SK-N-SH (cell line): Measurements from ENCODE around the gene ZC3H18. TPM values are rescaled to one million over a fixed set of nuclear protein-coding genes. Genes with fewer than 3 reads are reported as not detected.

Source experiments
- CTCF ChIA-PET: fragments of 300-600, 350-600 bp; formaldehyde crosslinking; extraction: SDS; loops from one replicate; lab custom pipeline; 2021; lab: Yijun Ruan, JAX
- POLR2A ChIA-PET: fragments of 350-600 bp; sonication (Branson Sonifier 250); formaldehyde crosslinking; extraction: SDS; loops from one replicate; lab custom pipeline; 2020; ENCODE audit warnings: antibody characterized with exemption, inconsistent platforms; lab: Yijun Ruan, JAX
- DNase-seq: peaks from one replicate; pipeline ENCODE4 v3.0.0; 2012
- H2AFZ ChIP-seq: fragments of 200-600 bp; sonication (generic); 2 replicates; pipeline ENCODE4 v1.8.1; 2016; ENCODE audit warnings: antibody characterized with exemption, mild to moderate bottlenecking, low read depth
- H3F3A ChIP-seq: fragments of 200-600 bp; sonication (generic); replicated peaks from 2 replicates; pipeline ENCODE3; 2016; ENCODE audit warnings: antibody characterized with exemption, mild to moderate bottlenecking; ENCODE audit not compliant: insufficient read depth
- H3K27ac ChIP-seq, 2 experiments: fragments of 200-500 bp in 1 of 2; fragments of 200-600 bp in 1 of 2; sonication (Bioruptor generic) in 1 of 2; sonication (generic), shearing (Covaris generic) in 1 of 2; 2 replicates each; pipeline versions ENCODE4 v1.5.1 to v1.6.1; 2014 to 2016; ENCODE audit warnings: low read depth in 2 of 2, inconsistent platforms in 1 of 2, low read length in 1 of 2, mild to moderate bottlenecking in 1 of 2, mixed read lengths in 1 of 2
- H3K27me3 ChIP-seq: fragments of 200-600 bp; sonication (generic), shearing (Covaris generic); 2 replicates; pipeline ENCODE4 v1.6.1; 2016; ENCODE audit warnings: mixed run types; ENCODE audit not compliant: insufficient read depth
- H3K36me3 ChIP-seq, 2 experiments: fragments of 200-500 bp in 1 of 2; fragments of 200-600 bp in 1 of 2; sonication (Bioruptor generic) in 1 of 2; sonication (generic) in 1 of 2; replicated peaks in 1 of 2; 2 replicates each; pipeline versions ENCODE3 to v1.5.1; 2014 to 2016; ENCODE audit warnings: low read length in 1 of 2, mild to moderate bottlenecking in 1 of 2; ENCODE audit not compliant: insufficient read depth in 2 of 2, control insufficient read depth in 1 of 2
- H3K4me1 ChIP-seq, 2 experiments: fragments of 200-500 bp in 1 of 2; fragments of 200-600 bp in 1 of 2; sonication (Bioruptor generic) in 1 of 2; sonication (generic), shearing (Covaris generic) in 1 of 2; 2 replicates each; pipeline versions ENCODE4 v1.5.1 to v1.6.1; 2014 to 2016; ENCODE audit warnings: low read depth in 1 of 2, low read length in 1 of 2, mixed run types in 1 of 2; ENCODE audit not compliant: insufficient read depth in 2 of 2, control insufficient read depth in 1 of 2
- H3K4me2 ChIP-seq: fragments of 200-600 bp; sonication (generic), shearing (Covaris generic); 2 replicates; pipeline ENCODE4 v1.6.1; 2017; ENCODE audit warnings: mixed run types
- H3K4me3 ChIP-seq, 2 experiments: fragments of 200-500 bp in 1 of 2; fragments of 200-600 bp in 1 of 2; sonication (Bioruptor generic) in 1 of 2; sonication (generic), shearing (Covaris generic) in 1 of 2; 2 replicates each; pipeline versions ENCODE4 v1.5.1 to v1.8.1; 2014 to 2016; ENCODE audit warnings: low read depth in 2 of 2, inconsistent platforms in 1 of 2, low read length in 1 of 2, mild to moderate bottlenecking in 1 of 2, mixed read lengths in 1 of 2, moderate library complexity in 1 of 2
- H3K79me2 ChIP-seq: fragments of 200-600 bp; sonication (generic); 2 replicates; pipeline ENCODE4 v1.8.1; 2017; ENCODE audit warnings: mild to moderate bottlenecking; ENCODE audit not compliant: insufficient read depth
- H3K9ac ChIP-seq: fragments of 200-600 bp; sonication (generic); 2 replicates; pipeline ENCODE4 v1.6.1; 2017; ENCODE audit warnings: mixed run types
- H3K9me2 ChIP-seq: fragments of 200-600 bp; sonication (generic); 2 replicates; pipeline ENCODE4 v1.6.1; 2017; ENCODE audit warnings: mixed run types
- H3K9me3 ChIP-seq: fragments of 200-600 bp; sonication (generic); 2 replicates; pipeline ENCODE4 v1.6.1; 2017; ENCODE audit warnings: mixed run types, mild to moderate bottlenecking, moderate library complexity
- H4K20me1 ChIP-seq: fragments of 200-600 bp; sonication (generic); 2 replicates; pipeline ENCODE4 v1.6.1; 2017; ENCODE audit warnings: mild to moderate bottlenecking, mixed run types; ENCODE audit not compliant: insufficient read depth
- FOSL2 ChIP-seq: IDR thresholded peaks from 2 replicates; pipeline ENCODE4 v1.4.0; 2012; ENCODE audit warnings: low read depth, mild to moderate bottlenecking, moderate library complexity, borderline replicate concordance
- FOXJ3 ChIP-seq: sonication (generic); formaldehyde crosslinking; IDR thresholded peaks from 2 replicates; pipeline ENCODE4 v1.5.1; 2020; ENCODE audit warnings: mild to moderate bottlenecking, missing genetic modification reagents
- FOXM1 ChIP-seq: IDR thresholded peaks from 2 replicates; pipeline ENCODE4 v1.4.0; 2012; ENCODE audit warnings: low read depth, mild to moderate bottlenecking
- GATA2 ChIP-seq: sonication (generic); formaldehyde crosslinking; IDR thresholded peaks from 2 replicates; pipeline ENCODE4 v1.5.0; 2020; ENCODE audit warnings: mild to moderate bottlenecking, missing genetic modification reagents
- IRF3 ChIP-seq: fragments of 150-350 bp; IDR thresholded peaks from 2 replicates; pipeline ENCODE4 v1.6.1; 2016; ENCODE audit warnings: mild to moderate bottlenecking, low read depth, low read length
- JUND ChIP-seq: IDR thresholded peaks from 2 replicates; pipeline ENCODE4 v1.4.0; 2012
- MAX ChIP-seq: IDR thresholded peaks from 2 replicates; pipeline ENCODE4 v1.4.0; 2012; ENCODE audit warnings: low read depth
- MEF2A ChIP-seq: IDR thresholded peaks from 2 replicates; pipeline ENCODE4 v1.4.0; 2012; ENCODE audit warnings: low read depth, borderline replicate concordance
- PBX3 ChIP-seq: IDR thresholded peaks from 2 replicates; pipeline ENCODE4; 2012
- POLR2AphosphoS5 ChIP-seq: IDR thresholded peaks from 2 replicates; pipeline ENCODE4 v1.6.1; 2012; ENCODE audit warnings: low read depth, low read length
- RAD21 ChIP-seq: IDR thresholded peaks from 2 replicates; pipeline ENCODE4 v1.6.1; 2012; ENCODE audit warnings: mild to moderate bottlenecking, low read length
- RCOR1 ChIP-seq: fragments of 150-350 bp; IDR thresholded peaks from 2 replicates; pipeline ENCODE4 v1.6.1; 2017; ENCODE audit warnings: antibody characterized with exemption, low read length
- TCF12 ChIP-seq: IDR thresholded peaks from 2 replicates; pipeline ENCODE4 v1.4.0; 2012
- TEAD4 ChIP-seq: IDR thresholded peaks from 2 replicates; pipeline ENCODE4 v1.4.0; 2012; ENCODE audit warnings: mild to moderate bottlenecking, borderline replicate concordance; ENCODE audit not compliant: insufficient read depth
- USF2 ChIP-seq: fragments of 150-350 bp; IDR thresholded peaks from 2 replicates; pipeline ENCODE4 v1.6.1; 2017; ENCODE audit warnings: antibody characterized with exemption, low read length, low read depth, borderline replicate concordance
- WGBS: methylation state at CpG from one replicate; pipeline ENCODE4 v1.1.6; 2017; ENCODE audit warnings: low lambda C conversion rate; 5-methylcytosine and 5-hydroxymethylcytosine counted together
- polyA plus RNA-seq, 3 experiments: library from polyadenylated mRNA; depleted of rRNA; stranded (reverse); fragments of >200 nt; gene quantifications; 2 replicates each; pipeline ENCODE4 v1.2.3, GENCODE V29; 2012

Gene ZC3H18
- polyA plus RNA-seq, 1 of the 3 experiments (the other 2 are of a cell fraction) = 32.7 TPM

- peaks cover 20% of the 10 kb centered on the region; the same call in 1 of the 2 replicates for H3K27me3 ChIP-seq
- H3K4me3 ChIP-seq = no peak overlapping the region
- no peaks in the 10 kb centered on the region for H3K9me2 ChIP-seq
- peaks cover 4 to 26% of the 10 kb centered on the region in 2 experiments for H3K36me3 ChIP-seq
- no peak overlapping the region for H3K4me2 ChIP-seq
- POLR2A ChIA-PET = no interaction called here
- 95% methylated on average over 13 of the region's 17 CpGs for WGBS
- H3K27ac ChIP-seq = no peak overlapping the region
- CTCF ChIA-PET = interaction anchor here (1.2 kb wide), 1 partner anchor 14 kb away, joined by 3 read pairs; no protein-coding TSS in a partner anchor
- H3K79me2 ChIP-seq = no peaks in the 10 kb centered on the region
- H3K9ac ChIP-seq = no peak overlapping the region
- peaks cover 0 to 6% of the 10 kb centered on the region in 2 experiments; a peak in 1 of 4 replicates for H3K4me1 ChIP-seq
- TF ChIP-seq USF2 = no peak
- TF ChIP-seq FOXJ3 (CRISPR knock-in tag) = no peak
- no peak for TF ChIP-seq GATA2 (CRISPR knock-in tag)
- TF ChIP-seq MEF2A = no peak
- TF ChIP-seq RCOR1 = no peak
- no peak for TF ChIP-seq PBX3
- TF ChIP-seq IRF3 = no peak
- TF ChIP-seq JUND = no peak
- TF ChIP-seq MAX = no peak
- TF ChIP-seq FOSL2 = no peak
- TF ChIP-seq FOXM1 = no peak
- no peaks in the 10 kb centered on the region for H4K20me1 ChIP-seq
- H3F3A ChIP-seq = peaks cover 3% of the 10 kb centered on the region
- H3K9me3 ChIP-seq = no peaks in the 10 kb centered on the region
- DNase-seq = no peak
- H2AFZ ChIP-seq = no peak overlapping the region
These were observed 65.6 kb downstream of the ZC3H18 start for GRCh38 chr16:88635671-88636319.

GRCh38 chr16:88636488-88637265 is 66.5 kb downstream of the ZC3H18 start:
- Histone ChIP-seq H3K4me3 (no peak overlapping the region), H2AFZ (no peak overlapping the region)
- 93% methylated on average over 10 of the region's 23 CpGs for WGBS

More at GRCh38 chr16:88636488-88637265, 66.5 kb downstream of the ZC3H18 start:
- Histone ChIP-seq H3K4me2 (no peak overlapping the region), H3K27me3 (peaks cover 20% of the 10 kb centered on the region; the same call in 1 of the 2 replicates), H3K79me2 (no peaks in the 10 kb centered on the region), H4K20me1 (no peaks in the 10 kb centered on the region), H3K27ac (no peak overlapping the region), H3K36me3 (peaks cover 2 to 17% of the 10 kb centered on the region in 2 experiments), H3K9me2 (no peaks in the 10 kb centered on the region)
- CTCF ChIA-PET = interaction anchor here (0.8 to 1.2 kb wide), 2 partner anchors 10 to 13 kb away, joined by 3 read pairs; no protein-coding TSS in a partner anchor
- POLR2A ChIA-PET = no interaction called here
- no peak for DNase-seq
- no peak for TF ChIP-seq RAD21
- no peak for TF ChIP-seq JUND
- no peak for TF ChIP-seq FOSL2
- TF ChIP-seq TEAD4 = no peak
- no peak for TF ChIP-seq PBX3
- no peak for TF ChIP-seq IRF3
- no peak for TF ChIP-seq POLR2AphosphoS5
- TF ChIP-seq TCF12 = no peak
- TF ChIP-seq MEF2A = no peak
- TF ChIP-seq, all 33 proteins: peak for 0
- H3K9me3 ChIP-seq = no peaks in the 10 kb centered on the region
- H3F3A ChIP-seq = peaks cover 2% of the 10 kb centered on the region
- H3K4me1 ChIP-seq = peaks cover 0 to 6% of the 10 kb centered on the region in 2 experiments; a peak in 1 of 4 replicates
- no peak overlapping the region for H3K9ac ChIP-seq
